Left renal cortex interstitium (tissue), 4 donors: ENCODE measurements around the gene IL1RAPL1. TPM values are rescaled to one million over a fixed set of nuclear protein-coding genes. Genes with fewer than 3 reads are reported as not detected.

Experiments used
- DNase-seq, 4 donors: peaks; one replicate each; pipeline ENCODE4 v3.0.0-alpha.2; 2013; ENCODE audit warnings: low read depth in 4 of 4, low spot score in 2 of 4, missing footprints in 1 of 4
- polyA plus RNA-seq, 4 donors: library from polyadenylated mRNA; unstranded; fragments of 120-200 nt; gene quantifications; one replicate each; pipeline ENCODE4 v1.2.1, GENCODE V29; 2013; ENCODE audit not compliant: insufficient read length in 4 of 4

IL1RAPL1 gene
- polyA plus RNA-seq, 4 donors = 2.6 to 2.7 (median 2.6) TPM

GRCh38 chrX:29691044-29691443, 1103.8 kb downstream of the IL1RAPL1 start:
- no peak for DNase-seq

GRCh38 chrX:29693912-29694311, 1106.7 kb downstream of the IL1RAPL1 start:
- no peak for DNase-seq

GRCh38 chrX:29699239-29699638, 1112.0 kb downstream of the IL1RAPL1 start:
- DNase-seq = no peak

- no peak for DNase-seq
Observed at GRCh38 chrX:29707088-29707487, 1119.8 kb downstream of the IL1RAPL1 start.

GRCh38 chrX:29721152-29721551, 1133.9 kb downstream of the IL1RAPL1 start:
- DNase-seq = no peak

- DNase-seq = no peak
Observed at GRCh38 chrX:29724316-29724715, 1137.1 kb downstream of the IL1RAPL1 start.

- no peak for DNase-seq
Observed at GRCh38 chrX:29726811-29727210, 1139.6 kb downstream of the IL1RAPL1 start.

- DNase-seq = no peak
Observed at GRCh38 chrX:29728639-29729038, 1141.4 kb downstream of the IL1RAPL1 start.

- DNase-seq = no peak
Observed at GRCh38 chrX:29744966-29745365, 1157.7 kb downstream of the IL1RAPL1 start.

- DNase-seq = no peak
Observed at GRCh38 chrX:29746326-29746725, 1159.1 kb downstream of the IL1RAPL1 start.

GRCh38 chrX:29762006-29762405, 1174.8 kb downstream of the IL1RAPL1 start:
- no peak for DNase-seq

- no peak for DNase-seq
Observed at GRCh38 chrX:29775890-29776289, 1188.6 kb downstream of the IL1RAPL1 start.

- DNase-seq = no peak
Observed at GRCh38 chrX:29787656-29788055, 1200.4 kb downstream of the IL1RAPL1 start.

- no peak for DNase-seq
Observed at GRCh38 chrX:29788991-29789699, 1201.9 kb downstream of the IL1RAPL1 start.

GRCh38 chrX:29792335-29792734, 1205.1 kb downstream of the IL1RAPL1 start:
- no peak for DNase-seq

GRCh38 chrX:29797156-29797555, 1209.9 kb downstream of the IL1RAPL1 start:
- DNase-seq = no peak

GRCh38 chrX:29798469-29798868, 1211.2 kb downstream of the IL1RAPL1 start:
- DNase-seq = no peak

GRCh38 chrX:29813174-29813573, 1225.9 kb downstream of the IL1RAPL1 start:
- DNase-seq = no peak

GRCh38 chrX:29824176-29824906, 1237.1 kb downstream of the IL1RAPL1 start:
- DNase-seq = no peak

GRCh38 chrX:29826742-29827141, 1239.5 kb downstream of the IL1RAPL1 start:
- no peak for DNase-seq

GRCh38 chrX:29834311-29834710, 1247.1 kb downstream of the IL1RAPL1 start:
- DNase-seq = no peak

GRCh38 chrX:29834764-29835163, 1247.5 kb downstream of the IL1RAPL1 start:
- no peak for DNase-seq
